Measurements from ENCODE around the gene MYT1. TPM values are rescaled to one million over a fixed set of nuclear protein-coding genes. Genes with fewer than 3 reads are reported as not detected.

MYT1 gene
- total RNA-seq, 1 experiment from 2014 or later = 7.1 TPM

DNA sequence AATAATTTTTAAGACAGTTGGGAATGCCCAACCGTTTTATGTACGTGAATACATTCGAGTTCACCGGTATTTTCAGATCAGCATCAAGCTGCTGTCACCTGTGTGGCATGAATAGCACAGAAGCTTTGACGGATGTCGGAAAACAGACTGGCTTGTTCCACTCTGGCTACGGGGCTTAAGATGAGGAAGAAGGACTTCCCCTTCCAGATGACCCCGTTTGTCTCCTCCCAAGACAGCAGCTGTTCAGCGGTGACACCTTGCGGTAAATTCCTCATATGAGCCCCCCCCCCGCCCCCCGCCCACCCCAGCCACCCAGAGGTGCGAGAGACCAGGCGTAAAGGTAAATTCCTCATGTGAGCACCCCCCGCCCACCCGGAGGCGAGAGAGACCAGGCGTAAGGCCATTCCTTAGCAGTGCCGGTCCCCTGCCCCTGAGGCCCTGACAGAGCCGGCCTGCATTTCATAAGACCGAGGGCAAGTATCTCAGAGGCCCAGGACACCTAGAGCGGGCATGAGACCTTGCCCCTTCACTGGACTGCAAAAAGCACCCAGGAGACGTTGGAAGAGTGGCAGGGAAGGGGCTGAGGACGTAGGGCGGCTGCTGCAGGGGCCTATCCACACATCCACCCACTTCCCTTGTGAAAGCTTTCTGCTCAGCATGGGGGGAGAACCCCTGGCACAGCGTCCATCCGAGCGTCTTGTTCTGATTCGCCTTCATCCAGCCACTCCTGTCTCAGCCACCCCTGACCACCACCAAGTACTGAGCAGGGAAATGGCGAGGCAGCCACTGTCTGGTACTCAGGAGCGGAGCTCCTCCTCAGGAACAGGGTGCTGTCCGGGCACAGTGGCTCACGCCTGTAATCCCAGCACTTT is 84.0 kb downstream of the MYT1 start:
- Histone ChIP-seq H3K4me2 (ENCODE audit: low read length) (no peak overlapping the region), H4K20me1 (ENCODE audit: insufficient read depth) (no peaks in the 10 kb centered on the region), H3K27ac (ENCODE audit: low read depth, low read length) (no peak overlapping the region), H3K4me3 (replicated peaks in 1 of 2; ENCODE audit: low read depth in 1 of 2, low read length in 2 of 2) (no peak overlapping the region), H3K79me2 (ENCODE audit: insufficient read depth, low read length) (no peaks in the 10 kb centered on the region), H3K9me3 (ENCODE audit: control insufficient read depth in 1 of 2, insufficient read depth in 1 of 2, low read depth in 1 of 2, low read length in 2 of 2) (no peaks in the 10 kb centered on the region), H2AFZ (ENCODE audit: low read depth, low read length, poor library complexity, severe bottlenecking) (no peak overlapping the region), H3K27me3 (ENCODE audit: insufficient read depth, low read length) (peaks cover 18% of the 10 kb centered on the region; the same call in 1 of the 2 replicates), H3K9ac (ENCODE audit: low read length) (no peak overlapping the region), H3K4me1 (ENCODE audit: control insufficient read depth in 1 of 2, insufficient read depth in 2 of 2, low read length in 2 of 2) (no peaks in the 10 kb centered on the region), H3K36me3 (ENCODE audit: control insufficient read depth in 1 of 2, insufficient read depth in 2 of 2, low read length in 2 of 2) (no peaks in the 10 kb centered on the region), H3K9me2 (ENCODE audit: insufficient read depth) (no peaks in the 10 kb centered on the region)
- TF ChIP-seq POLR2AphosphoS5 (IDR thresholded peaks at IDR 0.05; ENCODE audit: low read depth, low read length) (no peak), JUND (IDR thresholded peaks at IDR 0.05) (no peak), CEBPB (IDR thresholded peaks at IDR 0.05; ENCODE audit: low read depth) (no peak), RAD21 (IDR thresholded peaks at IDR 0.05; ENCODE audit: low read depth) (no peak), SRF (IDR thresholded peaks at IDR 0.05; ENCODE audit: low read depth) (no peak), TCF7L2 (IDR thresholded peaks at IDR 0.05; ENCODE audit: borderline replicate concordance, extremely low read depth, insufficient read depth, insufficient read length) (no peak), ZFX (IDR thresholded peaks at IDR 0.05) (no peak), ZNF274 (IDR thresholded peaks at IDR 0.05; ENCODE audit: low read depth, low read length) (no peak), FOSL1 (IDR thresholded peaks at IDR 0.05; ENCODE audit: low read depth) (no peak), SIN3A (IDR thresholded peaks at IDR 0.05; ENCODE audit: low read depth) (no peak), EZH2 (IDR thresholded peaks at IDR 0.05) (no peak), SP1 (IDR thresholded peaks at IDR 0.05; ENCODE audit: low read depth) (no peak), ELF1 (IDR thresholded peaks at IDR 0.05; ENCODE audit: borderline replicate concordance, low read depth) (no peak), EGR1 (IDR thresholded peaks at IDR 0.05; ENCODE audit: low read depth) (no peak)
- TF ChIP-seq, protein P1, sequence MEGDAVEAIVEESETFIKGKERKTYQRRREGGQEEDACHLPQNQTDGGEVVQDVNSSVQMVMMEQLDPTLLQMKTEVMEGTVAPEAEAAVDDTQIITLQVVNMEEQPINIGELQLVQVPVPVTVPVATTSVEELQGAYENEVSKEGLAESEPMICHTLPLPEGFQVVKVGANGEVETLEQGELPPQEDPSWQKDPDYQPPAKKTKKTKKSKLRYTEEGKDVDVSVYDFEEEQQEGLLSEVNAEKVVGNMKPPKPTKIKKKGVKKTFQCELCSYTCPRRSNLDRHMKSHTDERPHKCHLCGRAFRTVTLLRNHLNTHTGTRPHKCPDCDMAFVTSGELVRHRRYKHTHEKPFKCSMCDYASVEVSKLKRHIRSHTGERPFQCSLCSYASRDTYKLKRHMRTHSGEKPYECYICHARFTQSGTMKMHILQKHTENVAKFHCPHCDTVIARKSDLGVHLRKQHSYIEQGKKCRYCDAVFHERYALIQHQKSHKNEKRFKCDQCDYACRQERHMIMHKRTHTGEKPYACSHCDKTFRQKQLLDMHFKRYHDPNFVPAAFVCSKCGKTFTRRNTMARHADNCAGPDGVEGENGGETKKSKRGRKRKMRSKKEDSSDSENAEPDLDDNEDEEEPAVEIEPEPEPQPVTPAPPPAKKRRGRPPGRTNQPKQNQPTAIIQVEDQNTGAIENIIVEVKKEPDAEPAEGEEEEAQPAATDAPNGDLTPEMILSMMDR (IDR thresholded peaks at IDR 0.05 in 2 of 3, conservative IDR thresholded peaks at IDR 0.05 in 1 of 3; ENCODE audit: borderline replicate concordance in 1 of 3, insufficient read depth in 1 of 3, low read depth in 2 of 3, low read length in 2 of 3) = no peak
- TF ChIP-seq, protein P2, sequence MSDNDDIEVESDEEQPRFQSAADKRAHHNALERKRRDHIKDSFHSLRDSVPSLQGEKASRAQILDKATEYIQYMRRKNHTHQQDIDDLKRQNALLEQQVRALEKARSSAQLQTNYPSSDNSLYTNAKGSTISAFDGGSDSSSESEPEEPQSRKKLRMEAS (IDR thresholded peaks at IDR 0.05) = no peak
- TF ChIP-seq, protein P3, sequence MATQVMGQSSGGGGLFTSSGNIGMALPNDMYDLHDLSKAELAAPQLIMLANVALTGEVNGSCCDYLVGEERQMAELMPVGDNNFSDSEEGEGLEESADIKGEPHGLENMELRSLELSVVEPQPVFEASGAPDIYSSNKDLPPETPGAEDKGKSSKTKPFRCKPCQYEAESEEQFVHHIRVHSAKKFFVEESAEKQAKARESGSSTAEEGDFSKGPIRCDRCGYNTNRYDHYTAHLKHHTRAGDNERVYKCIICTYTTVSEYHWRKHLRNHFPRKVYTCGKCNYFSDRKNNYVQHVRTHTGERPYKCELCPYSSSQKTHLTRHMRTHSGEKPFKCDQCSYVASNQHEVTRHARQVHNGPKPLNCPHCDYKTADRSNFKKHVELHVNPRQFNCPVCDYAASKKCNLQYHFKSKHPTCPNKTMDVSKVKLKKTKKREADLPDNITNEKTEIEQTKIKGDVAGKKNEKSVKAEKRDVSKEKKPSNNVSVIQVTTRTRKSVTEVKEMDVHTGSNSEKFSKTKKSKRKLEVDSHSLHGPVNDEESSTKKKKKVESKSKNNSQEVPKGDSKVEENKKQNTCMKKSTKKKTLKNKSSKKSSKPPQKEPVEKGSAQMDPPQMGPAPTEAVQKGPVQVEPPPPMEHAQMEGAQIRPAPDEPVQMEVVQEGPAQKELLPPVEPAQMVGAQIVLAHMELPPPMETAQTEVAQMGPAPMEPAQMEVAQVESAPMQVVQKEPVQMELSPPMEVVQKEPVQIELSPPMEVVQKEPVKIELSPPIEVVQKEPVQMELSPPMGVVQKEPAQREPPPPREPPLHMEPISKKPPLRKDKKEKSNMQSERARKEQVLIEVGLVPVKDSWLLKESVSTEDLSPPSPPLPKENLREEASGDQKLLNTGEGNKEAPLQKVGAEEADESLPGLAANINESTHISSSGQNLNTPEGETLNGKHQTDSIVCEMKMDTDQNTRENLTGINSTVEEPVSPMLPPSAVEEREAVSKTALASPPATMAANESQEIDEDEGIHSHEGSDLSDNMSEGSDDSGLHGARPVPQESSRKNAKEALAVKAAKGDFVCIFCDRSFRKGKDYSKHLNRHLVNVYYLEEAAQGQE (IDR thresholded peaks at IDR 0.05; ENCODE audit: low read depth) = no peak
- ATAC-seq = no peak
- DNase-seq (ENCODE audit: low read depth, low spot score) = no peak
- RAD21 ChIA-PET (ENCODE audit: low non-redundant PET in 1 of 2, low total read pairs in 2 of 2, uncharacterized antibody in 2 of 2, unreplicated experiment in 2 of 2) = no interaction called here
- no TSS peak for BruUV-seq (replicated peaks)
- CTCF ChIA-PET = no interaction called here
- POLR2A ChIA-PET = no interaction called here
- intact Hi-C loops (cut with micrococcal nuclease) = no loop called here

All from HCT116 (cell line).